ENCODE data around the gene UNC93A.
"Not testable (repeated sequence)": the region's sequence is repeated elsewhere in the genome, so short reads cannot be mapped to it uniquely, and the experiment has no call there.

The UNC93A gene

DNA sequence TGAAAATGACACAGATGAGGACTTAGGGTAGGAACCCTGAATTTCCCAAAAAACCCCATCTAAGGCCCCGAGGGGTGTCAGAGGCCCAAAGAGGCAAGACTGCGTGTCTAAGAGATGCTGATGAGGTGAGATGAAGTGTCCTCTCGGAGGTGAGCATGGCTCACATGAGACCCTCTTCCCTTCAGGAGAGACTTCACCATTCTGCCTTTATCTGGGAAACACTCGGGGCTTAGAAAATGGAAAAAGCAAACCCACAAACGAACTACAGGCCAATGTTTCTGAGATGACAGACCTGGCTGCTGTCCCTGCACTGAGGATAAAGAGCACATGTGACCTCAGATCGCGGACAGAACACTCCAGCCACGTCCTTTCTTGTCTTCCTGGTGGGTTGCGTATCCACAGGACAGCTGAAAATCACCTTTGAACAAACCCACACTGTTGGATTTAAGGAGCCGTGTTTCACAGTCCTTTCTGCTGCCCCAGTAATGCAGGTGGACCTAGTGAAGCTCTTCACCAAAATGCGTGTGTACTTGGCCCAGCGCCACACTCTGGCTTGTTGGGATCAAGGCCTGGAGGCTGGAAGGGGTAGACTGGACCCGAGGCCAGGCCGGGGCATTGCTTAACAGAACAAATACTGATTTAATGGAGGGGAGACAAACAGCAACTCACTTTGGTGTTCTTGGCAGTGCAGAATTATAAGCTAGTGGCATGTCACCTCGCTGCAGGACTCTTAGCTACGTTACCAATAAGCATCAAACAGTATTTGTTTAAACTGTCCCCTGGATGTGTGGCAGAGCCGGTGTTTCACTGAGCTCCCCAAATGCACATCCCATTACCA lies 18.5 kb downstream of the UNC93A start:
- not testable (repeated sequence) for DNase-seq (ENCODE audit: low read depth, low spot score)

GRCh38 chr6:167311286-167311685 lies 20.2 kb downstream of the UNC93A start:
- no peak for DNase-seq (ENCODE audit: low read depth, low spot score)

DNA sequence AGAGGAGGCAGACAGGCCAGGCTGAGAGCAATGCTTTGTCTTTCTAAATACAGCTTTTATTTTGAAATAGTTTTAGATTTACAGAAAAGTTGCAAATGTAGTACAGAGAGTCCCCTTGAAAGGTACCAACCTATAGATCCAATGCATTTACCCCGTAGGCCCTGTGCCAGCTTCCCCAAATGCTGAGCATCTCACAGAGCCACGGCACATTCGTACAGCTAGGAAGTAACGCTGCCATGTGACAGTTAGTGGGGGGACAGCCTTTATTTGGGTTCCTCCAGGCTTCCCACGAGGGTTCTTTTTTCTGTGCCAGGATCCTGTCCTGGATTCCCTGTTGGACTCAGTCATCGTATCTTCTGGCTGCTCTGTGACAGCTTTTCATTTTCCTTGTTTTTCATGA lies 20.6 kb downstream of the UNC93A start:
- DNase-seq (ENCODE audit: low read depth, low spot score): not testable (repeated sequence)

DNA sequence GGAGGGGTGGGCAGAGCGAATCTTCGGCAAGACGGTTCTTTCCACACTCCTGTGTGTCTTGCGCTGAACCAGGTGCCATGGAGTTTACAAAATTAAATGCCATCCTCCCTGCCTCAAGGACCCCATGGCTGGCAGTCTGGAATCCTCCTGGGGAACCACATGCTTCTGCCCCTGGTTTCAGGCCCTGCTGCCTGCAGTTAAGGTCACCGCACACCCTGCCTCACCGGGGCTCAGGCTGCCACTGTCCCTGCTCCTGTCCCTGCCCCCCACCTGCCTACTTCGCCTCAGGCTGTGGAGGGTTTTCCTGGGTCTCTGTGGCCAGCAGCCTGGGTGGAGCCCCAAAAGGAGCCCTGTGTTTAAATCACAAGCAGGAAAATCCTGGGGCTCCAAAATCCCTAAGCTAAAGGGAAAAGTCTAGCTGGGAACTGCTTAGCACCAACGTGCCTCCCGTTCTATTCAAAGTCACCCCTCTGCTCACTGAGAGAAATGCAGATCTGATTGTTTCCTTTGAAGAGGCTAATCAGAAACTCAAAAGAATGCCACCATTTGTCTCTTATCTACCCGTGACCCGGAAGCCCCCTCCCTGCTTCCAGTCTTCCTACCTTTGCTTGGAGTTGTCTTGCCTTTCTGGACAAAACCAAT lies 23.2 kb downstream of the UNC93A start:
- no peak for DNase-seq (ENCODE audit: low read depth, low spot score)

- DNase-seq (ENCODE audit: low read depth, low spot score): no peak
Measured at GRCh38 chr6:167317172-167317571, 26.1 kb downstream of the UNC93A start.

- not testable (repeated sequence) for DNase-seq (ENCODE audit: low read depth, low spot score)
Measured at GRCh38 chr6:167318354-167318753, 27.2 kb downstream of the UNC93A start.

DNA sequence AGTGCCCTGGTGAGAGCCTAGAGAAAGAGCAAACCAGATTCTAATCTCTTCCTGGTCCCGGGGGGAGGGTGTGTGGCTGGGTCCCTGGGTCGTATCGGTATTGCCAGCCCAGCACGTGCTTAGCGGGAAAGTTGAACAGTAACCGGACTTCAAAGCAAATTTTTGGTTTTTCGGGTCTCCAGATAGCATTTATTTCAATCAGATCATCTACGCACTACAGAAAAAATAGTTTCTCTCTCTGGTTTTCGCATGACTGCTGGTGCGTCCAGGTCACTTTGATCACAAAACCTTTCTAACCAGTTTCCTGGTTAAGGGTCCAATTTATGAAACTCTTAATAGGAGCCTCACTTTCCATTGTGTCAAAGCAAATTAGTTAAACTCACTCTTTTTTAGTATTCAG lies 27.7 kb downstream of the UNC93A start:
- DNase-seq (ENCODE audit: low read depth, low spot score): not testable (repeated sequence)

DNA sequence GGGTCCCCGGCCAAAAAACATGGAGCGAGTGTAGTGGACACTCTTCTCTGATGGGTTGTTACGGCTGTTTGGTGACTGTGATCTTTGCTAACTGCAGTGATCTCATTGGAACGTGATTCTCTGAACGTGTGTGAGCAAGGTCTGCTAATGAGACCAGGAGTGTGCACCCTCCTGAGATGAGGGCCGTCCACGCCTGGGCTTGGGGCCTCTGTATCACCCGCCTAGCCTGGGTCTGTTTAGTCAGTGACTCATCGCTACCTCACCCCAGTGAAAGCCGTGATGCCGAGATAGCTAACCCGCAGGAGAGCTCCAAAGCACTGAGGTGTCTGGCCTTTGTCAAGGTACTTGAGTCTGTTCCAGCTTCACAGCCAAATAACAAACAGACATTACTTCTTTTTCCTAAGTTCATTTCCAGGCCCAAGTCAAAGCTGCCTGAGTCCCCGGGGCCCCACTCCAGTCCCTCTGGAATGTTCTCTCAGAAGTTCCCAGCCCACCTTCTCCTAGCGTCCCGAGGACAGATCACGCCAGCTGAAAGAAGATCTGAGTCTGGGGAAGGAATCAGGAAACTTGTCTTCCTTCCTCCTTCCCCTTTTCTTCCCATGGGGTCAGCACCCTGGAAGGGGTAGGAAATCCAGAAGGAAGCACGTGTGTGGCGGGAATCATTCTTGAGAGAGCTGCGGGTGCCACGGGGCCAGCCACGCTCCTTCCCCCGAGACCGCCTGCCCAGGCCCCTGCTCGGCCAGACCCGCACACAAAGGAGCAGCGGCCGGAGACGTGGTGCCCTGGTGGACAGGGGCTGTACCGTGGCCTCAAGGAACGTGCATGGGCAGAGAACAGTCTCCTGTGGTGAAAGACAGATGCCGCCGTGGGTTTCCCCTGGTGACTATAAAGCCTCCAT lies 29.0 kb downstream of the UNC93A start:
- not testable (repeated sequence) for DNase-seq (ENCODE audit: low read depth, low spot score)

GRCh38 chr6:167320754-167321056 lies 29.6 kb downstream of the UNC93A start:
- DNase-seq (ENCODE audit: low read depth, low spot score): not testable (repeated sequence)

DNA sequence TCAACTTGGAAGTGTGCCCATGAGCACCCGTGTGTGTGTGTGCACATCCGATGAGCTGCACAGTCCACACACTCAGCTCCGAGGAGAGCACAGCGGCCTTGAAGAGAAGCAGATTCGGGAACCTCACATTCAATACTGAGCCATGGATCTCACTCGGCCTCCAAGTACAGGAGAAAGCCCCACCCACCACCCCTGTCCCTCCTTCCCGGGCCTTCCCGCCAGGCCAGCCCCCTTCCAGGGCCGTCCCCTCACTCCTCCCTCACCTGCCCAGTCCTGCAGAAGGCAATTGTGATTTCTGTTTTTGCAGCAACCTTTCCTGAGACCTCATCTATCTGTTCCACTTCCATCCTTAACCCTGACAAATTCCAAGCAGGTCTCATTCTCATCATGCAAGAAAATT lies 30.1 kb downstream of the UNC93A start:
- not testable (repeated sequence) for DNase-seq (ENCODE audit: low read depth, low spot score)

DNA sequence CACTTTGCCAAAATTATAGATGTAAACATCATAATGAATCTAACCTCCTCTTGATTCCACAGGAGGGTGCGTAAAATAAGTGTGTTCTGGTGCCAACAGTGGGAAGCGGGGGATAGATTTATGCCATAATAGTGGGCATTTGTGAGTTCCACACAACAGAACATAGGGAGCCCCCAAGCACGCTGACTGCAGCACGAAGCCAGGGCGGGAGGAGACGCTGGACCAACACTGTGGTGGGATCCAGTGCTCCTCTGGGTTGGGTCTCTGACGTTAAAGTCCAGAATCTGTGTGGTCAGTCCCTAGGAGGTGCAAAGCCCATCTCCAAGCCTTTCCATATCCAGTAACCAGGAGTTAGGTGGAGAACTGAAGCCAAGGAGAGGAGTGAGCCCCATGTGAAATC lies 32.0 kb downstream of the UNC93A start:
- no peak for DNase-seq (ENCODE audit: low read depth, low spot score)

DNA sequence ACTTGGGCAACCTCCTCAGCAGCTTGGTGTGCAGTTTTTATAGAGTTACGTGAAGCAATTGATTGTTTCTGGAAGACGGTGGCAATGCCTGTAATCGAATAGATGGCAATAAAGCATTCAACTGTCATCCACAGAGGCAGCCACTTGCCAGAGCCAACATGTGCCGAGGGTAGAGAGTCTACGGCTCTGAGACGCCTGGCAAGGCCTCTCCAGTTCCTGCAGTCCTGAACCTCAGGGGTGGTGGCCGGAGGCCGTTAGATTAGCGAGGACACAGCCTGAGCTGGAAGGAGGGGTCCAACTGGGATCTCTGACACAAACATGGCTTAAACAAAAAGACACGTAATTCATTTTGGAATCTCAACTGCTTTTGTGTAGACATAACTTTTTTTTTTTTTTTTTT lies 33.0 kb downstream of the UNC93A start:
- no peak for DNase-seq (ENCODE audit: low read depth, low spot score)

DNA sequence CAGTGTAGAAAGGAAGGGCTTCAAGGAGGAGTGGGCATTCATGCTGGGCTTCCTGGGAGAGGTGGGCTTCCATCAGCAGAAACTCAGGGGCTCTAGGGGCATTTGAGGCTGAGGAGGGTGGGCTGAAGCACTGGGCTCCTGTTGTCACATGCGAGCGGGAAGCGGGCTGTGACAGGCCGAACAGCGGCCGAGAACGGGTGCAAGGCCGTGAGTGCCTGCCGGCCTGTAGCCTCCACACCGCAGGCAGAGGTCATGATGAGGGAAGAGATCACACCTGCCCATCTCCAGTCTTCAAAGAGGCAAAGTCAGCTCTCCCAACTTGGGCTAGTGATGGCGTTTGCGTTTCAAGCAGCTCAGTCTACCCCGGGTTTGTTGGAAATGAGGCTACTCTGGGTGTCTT lies 34.7 kb downstream of the UNC93A start:
- DNase-seq (ENCODE audit: low read depth, low spot score): no peak

DNA sequence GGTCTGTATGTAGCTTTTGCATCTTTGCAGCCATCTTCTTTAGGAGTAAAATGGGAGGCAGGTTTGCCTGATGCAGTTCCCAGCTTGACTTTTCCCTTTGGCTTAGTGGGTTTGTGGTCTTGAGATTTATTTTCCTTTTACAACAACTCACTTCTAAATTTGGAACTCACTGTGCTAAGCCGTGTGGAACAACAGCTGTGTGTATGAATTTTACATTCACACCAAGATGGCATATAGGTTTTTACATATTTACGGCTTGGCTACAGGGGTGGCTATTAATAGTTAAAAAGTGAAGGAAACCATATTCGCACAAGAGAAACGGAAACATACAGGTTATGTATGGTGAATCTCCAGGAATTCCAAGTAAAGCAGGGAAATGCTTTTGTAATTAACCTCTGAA lies 36.3 kb downstream of the UNC93A start:
- no peak for DNase-seq (ENCODE audit: low read depth, low spot score)

DNA sequence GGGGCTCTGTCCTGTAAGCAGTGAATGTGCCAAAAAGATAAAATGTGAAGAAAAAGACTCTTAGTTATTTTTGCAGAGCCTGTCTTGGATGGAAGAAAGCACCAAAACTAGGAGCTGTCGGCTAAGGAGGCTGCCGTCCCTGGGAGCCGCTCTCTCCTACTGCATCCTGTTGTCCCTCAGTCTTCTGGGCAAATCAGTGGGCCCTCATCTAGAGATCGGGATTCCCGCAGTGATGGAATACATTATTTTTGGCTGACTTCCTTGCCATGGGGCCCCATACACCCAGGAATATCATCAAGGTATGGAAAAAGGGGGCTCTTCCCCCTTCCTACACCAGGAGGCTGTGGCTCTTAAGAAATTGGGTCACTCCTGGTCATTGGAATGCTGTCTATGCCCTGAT lies 37.0 kb downstream of the UNC93A start:
- DNase-seq (ENCODE audit: low read depth, low spot score): no peak

GRCh38 chr6:167329014-167329413 lies 37.9 kb downstream of the UNC93A start:
- no peak for DNase-seq (ENCODE audit: low read depth, low spot score)

DNA sequence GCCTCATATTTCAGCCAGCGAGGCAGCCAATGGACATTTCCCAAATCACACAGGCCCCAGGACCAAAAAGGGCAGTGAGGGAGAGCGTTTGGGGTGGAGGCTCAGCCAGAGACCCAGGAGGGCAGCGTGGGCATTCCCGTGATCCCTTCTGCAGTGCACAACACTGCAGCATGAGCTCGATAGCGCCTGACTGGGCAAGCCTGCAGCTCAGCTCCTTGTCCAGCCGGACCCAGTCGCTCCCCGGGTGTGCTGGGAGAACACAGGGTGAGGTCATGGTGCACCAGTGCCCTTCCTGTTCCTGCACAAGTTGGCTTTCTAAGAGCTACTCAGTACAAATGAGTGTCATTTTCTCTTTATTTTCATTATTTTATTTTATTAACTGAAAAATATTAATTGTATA lies 39.6 kb downstream of the UNC93A start:
- DNase-seq (ENCODE audit: low read depth, low spot score): no peak

GRCh38 chr6:167331565-167331964 lies 40.5 kb downstream of the UNC93A start:
- no peak for DNase-seq (ENCODE audit: low read depth, low spot score)

DNA sequence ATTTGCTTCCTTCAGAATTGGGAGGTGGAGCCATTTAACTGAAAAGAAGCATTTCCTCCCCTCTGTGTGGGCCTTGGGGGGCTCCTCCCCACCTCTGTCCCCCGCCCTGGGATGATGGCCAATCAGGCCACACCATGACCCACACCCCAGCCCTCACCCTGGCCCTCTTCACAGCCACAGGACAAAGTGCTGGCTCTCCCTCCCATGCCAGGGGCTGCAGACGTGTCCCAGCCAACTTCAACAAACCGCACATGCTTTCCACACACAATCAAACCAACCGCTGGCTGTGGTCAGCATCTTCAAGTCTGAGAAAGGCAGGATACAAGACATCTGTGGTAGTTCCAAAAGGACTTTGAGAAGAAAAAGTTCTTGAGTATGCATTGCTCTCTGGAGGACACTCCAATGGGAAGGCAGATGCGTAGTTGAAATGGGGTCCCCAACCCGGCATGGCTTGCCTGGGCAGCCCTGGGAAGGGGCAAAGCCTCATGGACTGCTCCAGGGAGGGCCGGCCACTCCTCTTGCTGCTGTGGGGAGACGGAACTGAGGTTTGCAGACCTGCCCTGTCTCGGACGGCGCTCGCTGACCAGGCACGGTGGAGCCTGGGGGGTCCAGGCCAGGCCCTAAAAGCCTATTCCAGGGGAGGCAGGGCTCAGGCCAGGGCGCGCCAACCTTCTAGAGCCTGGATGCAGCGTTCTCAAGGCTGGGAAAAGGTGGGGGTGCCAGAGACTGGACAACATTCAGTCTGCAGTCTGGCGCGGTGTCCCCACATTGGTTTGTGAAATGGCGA lies 45.9 kb downstream of the UNC93A start:
- no peak for DNase-seq (ENCODE audit: low read depth, low spot score)

GRCh38 chr6:167337675-167338449 lies 46.7 kb downstream of the UNC93A start:
- no peak for DNase-seq (ENCODE audit: low read depth, low spot score)
